Measurements from ENCODE around the gene RPP25.

RPP25 gene

GRCh38 chr15:74908635-74909034 is 47.9 kb downstream of the RPP25 start:
- H3K4me3 Mint-ChIP-seq: no peak overlapping the region
- H3K27ac Mint-ChIP-seq: no peak overlapping the region
- H3K27me3 Mint-ChIP-seq: no peaks in the 10 kb centered on the region
- no peak for ATAC-seq
- peaks cover 23% of the 10 kb centered on the region for H3K4me1 Mint-ChIP-seq
- no peaks in the 10 kb centered on the region for H3K9me3 Mint-ChIP-seq
- DNase-seq: no peak

GRCh38 chr15:74907163-74907870 is 49.3 kb downstream of the RPP25 start:
- ATAC-seq: peak; percentile 8
- Mint-ChIP-seq H3K27ac (peak overlapping the region; percentile 98 to 99), H3K9me3 (no peaks in the 10 kb centered on the region), H3K4me3 (peak overlapping the region; percentile 98 to 99), H3K4me1 (peaks cover 25% of the 10 kb centered on the region), H3K27me3 (no peaks in the 10 kb centered on the region)
- no peak for DNase-seq

- ATAC-seq (peak; percentile 91), DNase-seq (peak; percentile 74 to 79)
- no peaks in the 10 kb centered on the region for H3K27me3 Mint-ChIP-seq
- H3K4me1 Mint-ChIP-seq: peaks cover 32% of the 10 kb centered on the region
- H3K27ac Mint-ChIP-seq: peak within 1 kb of the TSS; percentile 98 to 99
- H3K9me3 Mint-ChIP-seq: no peaks in the 10 kb centered on the region
- peak within 1 kb of the TSS; percentile 98 to 99 for H3K4me3 Mint-ChIP-seq
Observed at GRCh38 chr15:74906450-74907162, 50.0 kb downstream of the RPP25 start, which contains the start of gene FAM219B. FAM219B (minus strand) TSS chr15:74906851; CDS start chr15:74906800, 51 bp downstream.

- peak; percentile 51 for ATAC-seq
- H3K27me3 Mint-ChIP-seq: no peaks in the 10 kb centered on the region
- DNase-seq: peak in 1 of 2 donors; percentile 33
- no peaks in the 10 kb centered on the region for H3K9me3 Mint-ChIP-seq
- peaks cover 32% of the 10 kb centered on the region for H3K4me1 Mint-ChIP-seq
- H3K27ac Mint-ChIP-seq: peak overlapping the region; percentile 82 to 91
- peak overlapping the region; percentile 98 to 99 for H3K4me3 Mint-ChIP-seq
Observed at GRCh38 chr15:74906067-74906449, 50.5 kb downstream of the RPP25 start.

Data from stimulated activated naive CD8-positive, alpha-beta T cell treated with anti-CD3 and anti-CD28 coated beads, Interleukin-15, amount 100 ng/mL, for 72 hours (primary cell).